ENCODE results near the gene BATF2.

Gene BATF2

DNA sequence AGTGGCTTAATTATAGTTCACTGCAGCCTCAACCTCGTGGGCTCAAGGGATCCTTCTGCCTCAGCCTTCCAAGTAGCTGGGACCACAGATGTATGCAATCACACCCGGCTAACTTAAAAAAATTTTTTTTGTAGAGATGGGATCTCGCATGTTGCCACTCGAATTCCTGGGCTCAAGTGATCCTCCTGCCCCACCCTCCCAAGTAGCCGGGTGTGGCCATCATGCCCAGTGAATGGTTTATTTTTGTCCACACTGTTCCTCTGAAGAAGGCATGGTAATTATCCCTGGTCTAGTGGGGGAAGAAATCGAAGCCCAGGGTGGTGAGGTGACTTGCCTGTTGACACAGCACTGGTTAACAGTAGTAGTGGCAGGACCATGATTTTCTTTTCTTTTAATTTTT lies 46.1 kb upstream of the BATF2 start:
- Histone ChIP-seq H3K23ac (ENCODE audit: low read depth, low read length, poor library complexity) (no peak overlapping the region), H3K79me1 (ENCODE audit: low read depth, low read length) (peaks cover 6% of the 10 kb centered on the region), H3K4me2 (ENCODE audit: insufficient read depth, low read length, poor library complexity, severe bottlenecking) (no peak overlapping the region), H4K91ac (ENCODE audit: low read depth, low read length, poor library complexity) (no peak overlapping the region), H3K14ac (ENCODE audit: low read length) (no peak overlapping the region), H3K36me3 (replicated peaks in 1 of 2; ENCODE audit: control insufficient read depth in 2 of 2, insufficient read depth in 2 of 2, low read length in 2 of 2) (peaks cover 24 to 53% of the 10 kb centered on the region in 2 donors), H2AFZ (ENCODE audit: low read length) (no peak overlapping the region), H2BK12ac (ENCODE audit: low read length) (no peak overlapping the region), H3K4ac (ENCODE audit: low read length) (no peak overlapping the region), H4K8ac (ENCODE audit: low read depth, low read length) (no peak overlapping the region), H2BK120ac (ENCODE audit: low read depth, low read length) (no peak overlapping the region), H3K4me3 (ENCODE audit: low read length in 2 of 2) (peak overlapping the region in 1 of 2 donors; percentile 98), H3K9ac (ENCODE audit: low read depth, low read length, poor library complexity) (no peak overlapping the region), H2BK15ac (ENCODE audit: low read length) (no peak overlapping the region), H3K27ac (replicated peaks; ENCODE audit: low read length) (no peak overlapping the region), H3K27me3 (ENCODE audit: control insufficient read depth in 3 of 3, insufficient read depth in 3 of 3, low read depth in 1 of 3, low read length in 3 of 3) (no peaks in the 10 kb centered on the region), H3K9me3 (replicated peaks in 1 of 2; ENCODE audit: control insufficient read depth in 2 of 2, insufficient read depth in 1 of 2, low read depth in 1 of 2, low read length in 2 of 2) (no peaks in the 10 kb centered on the region), H2BK5ac (ENCODE audit: low read length) (no peak overlapping the region), H3K4me1 (ENCODE audit: control insufficient read depth in 2 of 2, insufficient read depth in 1 of 2, low read depth in 1 of 2, low read length in 2 of 2) (peaks cover 2 to 3% of the 10 kb centered on the region in 2 donors), H3K18ac (ENCODE audit: low read length) (no peak overlapping the region), H2AK5ac (ENCODE audit: low read depth, low read length) (no peak overlapping the region)
- DNase-seq (ENCODE audit: low spot score): no peak
- no CpG with 5 or more reads among the region's 6 CpGs for WGBS, 2 donors (ENCODE audit: extremely low coverage in 2 of 2, insufficient read length in 2 of 2, insufficient replicate concordance in 1 of 2)

DNA sequence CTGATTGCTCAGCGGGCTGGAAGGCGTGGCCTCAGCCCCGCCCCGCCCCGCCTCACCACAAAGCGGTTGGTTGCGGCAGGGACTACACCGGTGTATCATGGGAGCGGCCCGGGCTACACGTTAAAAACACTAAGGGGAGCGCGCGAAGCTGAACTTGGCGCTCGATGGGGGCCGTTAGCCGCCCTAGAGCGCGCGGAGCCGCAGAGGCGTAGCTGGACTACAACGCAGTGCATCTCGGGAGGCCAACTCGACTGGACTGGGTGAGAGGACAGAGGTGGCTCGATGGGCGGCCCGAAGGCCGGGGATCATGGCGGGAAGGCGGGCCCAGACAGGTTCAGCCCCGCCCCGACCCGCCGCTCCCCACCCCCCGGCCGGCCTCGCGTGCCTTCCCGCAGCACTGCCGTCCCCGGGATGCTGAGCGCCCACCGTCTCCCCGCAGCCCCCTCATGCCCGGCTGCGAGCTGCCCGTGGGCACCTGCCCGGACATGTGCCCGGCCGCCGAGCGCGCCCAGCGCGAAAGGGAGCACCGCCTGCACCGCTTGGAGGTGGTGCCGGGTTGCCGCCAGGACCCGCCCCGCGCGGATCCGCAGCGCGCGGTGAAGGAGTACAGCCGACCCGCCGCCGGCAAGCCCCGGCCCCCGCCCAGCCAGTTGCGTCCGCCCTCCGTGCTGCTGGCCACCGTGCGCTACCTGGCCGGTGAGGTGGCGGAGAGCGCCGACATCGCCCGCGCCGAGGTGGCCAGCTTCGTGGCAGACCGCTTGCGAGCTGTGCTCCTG lies 44.3 kb upstream of the BATF2 start, which contains the start of gene SAC3D1:
SAC3D1 (plus strand) TSS at position 364 of the 776 bp plus-strand sequence; CDS start at position 447, 83 bp downstream.
- Histone ChIP-seq H3K9me3 (replicated peaks in 1 of 2; ENCODE audit: control insufficient read depth in 2 of 2, insufficient read depth in 1 of 2, low read depth in 1 of 2, low read length in 2 of 2) (no peaks in the 10 kb centered on the region), H2BK5ac (ENCODE audit: low read length) (peak within 1 kb of the TSS; percentile 98), H2BK15ac (ENCODE audit: low read length) (peak within 1 kb of the TSS; percentile 75), H3K27me3 (ENCODE audit: control insufficient read depth in 3 of 3, insufficient read depth in 3 of 3, low read depth in 1 of 3, low read length in 3 of 3) (no peaks in the 10 kb centered on the region), H2BK12ac (ENCODE audit: low read length) (peak within 1 kb of the TSS; percentile 70), H3K4me2 (ENCODE audit: insufficient read depth, low read length, poor library complexity, severe bottlenecking) (peak within 1 kb of the TSS; percentile 89), H2BK120ac (ENCODE audit: low read depth, low read length) (no peak within 1 kb of the TSS), H3K23ac (ENCODE audit: low read depth, low read length, poor library complexity) (peak within 1 kb of the TSS; percentile 98), H3K27ac (replicated peaks; ENCODE audit: low read length) (peak within 1 kb of the TSS; percentile 100), H3K79me1 (ENCODE audit: low read depth, low read length) (peaks cover 6% of the 10 kb centered on the region), H4K91ac (ENCODE audit: low read depth, low read length, poor library complexity) (no peak within 1 kb of the TSS), H2AFZ (ENCODE audit: low read length) (peak within 1 kb of the TSS; percentile 99), H3K18ac (ENCODE audit: low read length) (peak within 1 kb of the TSS; percentile 98), H2AK5ac (ENCODE audit: low read depth, low read length) (peak within 1 kb of the TSS; percentile 63), H3K4ac (ENCODE audit: low read length) (peak within 1 kb of the TSS; percentile 23), H3K14ac (ENCODE audit: low read length) (peak within 1 kb of the TSS; percentile 94), H3K4me3 (ENCODE audit: low read length in 2 of 2) (peak within 1 kb of the TSS; percentile 92 to 98), H3K9ac (ENCODE audit: low read depth, low read length, poor library complexity) (peak within 1 kb of the TSS; percentile 97), H3K4me1 (ENCODE audit: control insufficient read depth in 2 of 2, insufficient read depth in 1 of 2, low read depth in 1 of 2, low read length in 2 of 2) (peaks cover 1 to 2% of the 10 kb centered on the region in 2 donors), H3K36me3 (replicated peaks in 1 of 2; ENCODE audit: control insufficient read depth in 2 of 2, insufficient read depth in 2 of 2, low read length in 2 of 2) (peaks cover 27 to 59% of the 10 kb centered on the region in 2 donors), H4K8ac (ENCODE audit: low read depth, low read length) (peak within 1 kb of the TSS; percentile 65)
- no CpG with 5 or more reads among the region's 91 CpGs for WGBS, 2 donors (ENCODE audit: extremely low coverage in 2 of 2, insufficient read length in 2 of 2, insufficient replicate concordance in 1 of 2)
- DNase-seq (ENCODE audit: low spot score): peak; percentile 86

DNA sequence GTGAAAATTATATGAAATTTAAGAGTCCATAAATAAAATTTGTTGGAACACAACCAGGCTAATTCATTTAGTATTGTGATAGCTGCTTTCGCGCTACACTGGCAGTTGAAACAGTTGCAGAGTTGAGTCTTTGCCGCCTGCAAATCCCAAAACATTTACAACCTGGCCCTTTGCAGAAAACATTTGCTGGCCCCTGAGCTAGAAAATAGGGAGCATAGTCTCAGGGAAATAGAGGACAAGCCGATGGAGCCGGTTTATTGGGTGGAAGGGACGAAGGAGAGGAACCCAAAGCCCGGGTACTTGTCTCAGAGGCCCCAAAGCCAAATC lies 43.7 kb upstream of the BATF2 start:
- no peak overlapping the region for H2BK12ac ChIP-seq (ENCODE audit: low read length)
- peak overlapping the region; percentile 100 for H3K27ac ChIP-seq (replicated peaks; ENCODE audit: low read length)
- H3K27me3 ChIP-seq (ENCODE audit: control insufficient read depth in 3 of 3, insufficient read depth in 3 of 3, low read depth in 1 of 3, low read length in 3 of 3): no peaks in the 10 kb centered on the region
- no peak overlapping the region for H3K4ac ChIP-seq (ENCODE audit: low read length)
- H3K9ac ChIP-seq (ENCODE audit: low read depth, low read length, poor library complexity): no peak overlapping the region
- H3K18ac ChIP-seq (ENCODE audit: low read length): no peak overlapping the region
- H2BK5ac ChIP-seq (ENCODE audit: low read length): peak overlapping the region; percentile 98
- DNase-seq (ENCODE audit: low spot score): no peak
- H3K36me3 ChIP-seq (replicated peaks in 1 of 2; ENCODE audit: control insufficient read depth in 2 of 2, insufficient read depth in 2 of 2, low read length in 2 of 2): peaks cover 28 to 59% of the 10 kb centered on the region in 2 donors
- H3K14ac ChIP-seq (ENCODE audit: low read length): no peak overlapping the region
- H3K4me3 ChIP-seq (ENCODE audit: low read length in 2 of 2): peak overlapping the region; percentile 92 to 98
- H3K4me2 ChIP-seq (ENCODE audit: insufficient read depth, low read length, poor library complexity, severe bottlenecking): peak overlapping the region; percentile 57
- peak overlapping the region; percentile 75 for H2BK15ac ChIP-seq (ENCODE audit: low read length)
- no peak overlapping the region for H4K91ac ChIP-seq (ENCODE audit: low read depth, low read length, poor library complexity)
- H2BK120ac ChIP-seq (ENCODE audit: low read depth, low read length): no peak overlapping the region
- H3K9me3 ChIP-seq (replicated peaks in 1 of 2; ENCODE audit: control insufficient read depth in 2 of 2, insufficient read depth in 1 of 2, low read depth in 1 of 2, low read length in 2 of 2): no peaks in the 10 kb centered on the region
- peaks cover 1 to 2% of the 10 kb centered on the region in 2 donors for H3K4me1 ChIP-seq (ENCODE audit: control insufficient read depth in 2 of 2, insufficient read depth in 1 of 2, low read depth in 1 of 2, low read length in 2 of 2)
- peak overlapping the region; percentile 99 for H2AFZ ChIP-seq (ENCODE audit: low read length)
- H4K8ac ChIP-seq (ENCODE audit: low read depth, low read length): no peak overlapping the region
- no peak overlapping the region for H2AK5ac ChIP-seq (ENCODE audit: low read depth, low read length)
- H3K23ac ChIP-seq (ENCODE audit: low read depth, low read length, poor library complexity): peak overlapping the region; percentile 98
- WGBS, 2 donors (ENCODE audit: extremely low coverage in 2 of 2, insufficient read length in 2 of 2, insufficient replicate concordance in 1 of 2): no CpG with 5 or more reads among the region's 7 CpGs
- H3K79me1 ChIP-seq (ENCODE audit: low read depth, low read length): peaks cover 6% of the 10 kb centered on the region

DNA sequence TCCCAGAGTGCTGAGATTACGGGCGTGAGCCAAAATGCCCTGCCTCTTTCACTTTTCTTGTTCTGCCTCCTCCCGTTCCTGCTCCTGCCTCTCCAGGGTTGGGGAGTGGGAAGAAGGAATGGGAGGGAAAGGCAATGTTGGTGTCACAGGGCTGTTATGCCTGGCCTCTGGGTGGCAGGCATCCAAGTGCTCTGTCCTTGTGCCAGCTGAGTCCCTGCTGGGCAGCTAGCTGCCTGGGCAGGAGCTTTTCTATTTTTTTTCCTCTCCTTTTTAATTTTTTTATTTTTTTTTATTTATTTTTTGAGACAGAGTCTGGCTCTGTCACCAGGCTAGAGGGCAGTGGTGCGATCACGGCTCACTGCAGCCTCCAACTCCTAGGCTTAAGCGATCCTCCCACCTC lies 40.2 kb upstream of the BATF2 start:
- H3K14ac ChIP-seq (ENCODE audit: low read length): no peak overlapping the region
- H3K36me3 ChIP-seq (replicated peaks in 1 of 2; ENCODE audit: control insufficient read depth in 2 of 2, insufficient read depth in 2 of 2, low read length in 2 of 2): peaks cover 19 to 52% of the 10 kb centered on the region in 2 donors
- H3K4me1 ChIP-seq (ENCODE audit: control insufficient read depth in 2 of 2, insufficient read depth in 1 of 2, low read depth in 1 of 2, low read length in 2 of 2): peaks cover 1 to 2% of the 10 kb centered on the region in 2 donors
- H2AK5ac ChIP-seq (ENCODE audit: low read depth, low read length): no peak overlapping the region
- no peak overlapping the region for H3K4ac ChIP-seq (ENCODE audit: low read length)
- no peak overlapping the region for H3K18ac ChIP-seq (ENCODE audit: low read length)
- no peak overlapping the region for H2BK15ac ChIP-seq (ENCODE audit: low read length)
- no peaks in the 10 kb centered on the region for H3K27me3 ChIP-seq (ENCODE audit: control insufficient read depth in 3 of 3, insufficient read depth in 3 of 3, low read depth in 1 of 3, low read length in 3 of 3)
- no peak overlapping the region for H4K91ac ChIP-seq (ENCODE audit: low read depth, low read length, poor library complexity)
- no peak overlapping the region for H3K4me3 ChIP-seq (ENCODE audit: low read length in 2 of 2)
- no peak overlapping the region for H3K27ac ChIP-seq (replicated peaks; ENCODE audit: low read length)
- no peak overlapping the region for H3K4me2 ChIP-seq (ENCODE audit: insufficient read depth, low read length, poor library complexity, severe bottlenecking)
- H4K8ac ChIP-seq (ENCODE audit: low read depth, low read length): no peak overlapping the region
- peaks cover 2% of the 10 kb centered on the region for H3K79me1 ChIP-seq (ENCODE audit: low read depth, low read length)
- WGBS, 2 donors (ENCODE audit: extremely low coverage in 2 of 2, insufficient read length in 2 of 2, insufficient replicate concordance in 1 of 2): no CpG with 5 or more reads among the region's 6 CpGs
- no peak overlapping the region for H3K9ac ChIP-seq (ENCODE audit: low read depth, low read length, poor library complexity)
- no peak overlapping the region for H2BK12ac ChIP-seq (ENCODE audit: low read length)
- no peak overlapping the region for H2BK120ac ChIP-seq (ENCODE audit: low read depth, low read length)
- H3K9me3 ChIP-seq (replicated peaks in 1 of 2; ENCODE audit: control insufficient read depth in 2 of 2, insufficient read depth in 1 of 2, low read depth in 1 of 2, low read length in 2 of 2): no peaks in the 10 kb centered on the region
- H2AFZ ChIP-seq (ENCODE audit: low read length): no peak overlapping the region
- no peak overlapping the region for H2BK5ac ChIP-seq (ENCODE audit: low read length)
- DNase-seq (ENCODE audit: low spot score): no peak
- H3K23ac ChIP-seq (ENCODE audit: low read depth, low read length, poor library complexity): no peak overlapping the region

All from neuronal stem cell (in vitro differentiated cells).